HCT116 (cell line): ENCODE measurements around the gene POLR1A. TPM values are rescaled to one million over a fixed set of nuclear protein-coding genes. Genes with fewer than 3 reads are reported as not detected.

Source experiments
- ATAC-seq: fragments of 200-7000 bp; cut with Tn5 transposase; 2 replicates; pipeline ENCODE4 v1.9.1; 2020; ENCODE audit warnings: mild to moderate bottlenecking, moderate library complexity
- BruUV-seq: library from RNA; stranded (reverse); fragments of 400-500 nt; replicated peaks from 2 replicates; lab custom pipeline; 2021; lab: Mats Ljungman, UMichigan
- CTCF ChIA-PET: fragments of 300-600 bp; sonication (Branson Sonifier 250); formaldehyde crosslinking; loops from one replicate; lab custom pipeline; 2021; ENCODE audit warnings: antibody characterized with exemption; lab: Charles Lee
- POLR2A ChIA-PET: fragments of 300-600, 350-600 bp; sonication (Branson Sonifier 250); formaldehyde crosslinking; loops from one replicate; lab custom pipeline; 2021; ENCODE audit warnings: antibody characterized with exemption; lab: Charles Lee
- RAD21 ChIA-PET, 2 experiments: fragments of 300-600 bp; sonication (Branson Sonifier 250); formaldehyde crosslinking; loops; one replicate each; lab custom pipeline; 2023; ENCODE audit warnings: low total read pairs in 2 of 2; ENCODE audit not compliant: uncharacterized antibody in 2 of 2, unreplicated experiment in 2 of 2, low non-redundant PET in 1 of 2; lab: Charles Lee
- DNase-seq: peaks from one replicate; pipeline ENCODE4 v3.0.0-alpha.2; 2010; ENCODE audit warnings: low read depth, low spot score
- H2AFZ ChIP-seq: fragments of 200-600 bp; shearing (Covaris generic), sonication (generic); 2 replicates; pipeline ENCODE4 v1.6.1; 2017; ENCODE audit warnings: low read depth, mixed run types, mixed read lengths, antibody characterized with exemption, low read length; ENCODE audit not compliant: poor library complexity, severe bottlenecking
- H3K27ac ChIP-seq: 2 replicates; pipeline ENCODE4 v1.5.1; 2012; ENCODE audit warnings: low read depth, low read length
- H3K27me3 ChIP-seq: fragments of 200-600 bp; sonication (generic); 2 replicates; pipeline ENCODE4 v1.6.1; 2016; ENCODE audit warnings: mixed run types, low read length, mixed read lengths; ENCODE audit not compliant: insufficient read depth
- H3K36me3 ChIP-seq, 2 experiments: fragments of 200-500 bp in 1 of 2; fragments of 200-600 bp in 1 of 2; sonication (Bioruptor generic) in 1 of 2; sonication (generic) in 1 of 2; 2 replicates each; pipeline versions ENCODE4 v1.5.1 to v1.6.1; 2014 to 2016; ENCODE audit warnings: low read length in 2 of 2, inconsistent platforms in 1 of 2, mixed read lengths in 1 of 2, mixed run types in 1 of 2; ENCODE audit not compliant: insufficient read depth in 2 of 2, control insufficient read depth in 1 of 2
- H3K4me1 ChIP-seq, 2 experiments: fragments of 200-600 bp in 1 of 2; sonication (generic) in 1 of 2; 2 replicates each; pipeline versions ENCODE4 v1.5.1 to v1.6.1; 2012 to 2017; ENCODE audit warnings: low read length in 2 of 2, inconsistent platforms in 1 of 2, mild to moderate bottlenecking in 1 of 2, mixed read lengths in 1 of 2, mixed run types in 1 of 2, moderate library complexity in 1 of 2; ENCODE audit not compliant: insufficient read depth in 2 of 2, control insufficient read depth in 1 of 2
- H3K4me2 ChIP-seq: fragments of 200-600 bp; sonication (generic); 2 replicates; pipeline ENCODE4 v1.6.1; 2017; ENCODE audit warnings: mixed run types, low read length, mixed read lengths
- H3K4me3 ChIP-seq, 2 experiments: fragments of 200-600 bp in 1 of 2; sonication (generic) in 1 of 2; replicated peaks in 1 of 2; 2 replicates each; pipeline ENCODE4 v1.5.1; 2011 to 2016; ENCODE audit warnings: low read length in 2 of 2, control low read depth in 1 of 2, low read depth in 1 of 2, mild to moderate bottlenecking in 1 of 2, mixed read lengths in 1 of 2, mixed run types in 1 of 2
- H3K79me2 ChIP-seq: fragments of 200-600 bp; sonication (generic); 2 replicates; pipeline ENCODE4 v1.6.1; 2017; ENCODE audit warnings: mild to moderate bottlenecking, mixed run types, low read length, moderate library complexity, mixed read lengths; ENCODE audit not compliant: insufficient read depth
- H3K9ac ChIP-seq: fragments of 200-600 bp; sonication (generic); 2 replicates; pipeline ENCODE4 v1.6.1; 2016; ENCODE audit warnings: low read length, mixed read lengths
- H3K9me2 ChIP-seq: fragments of 200-600 bp; sonication (generic), shearing (Covaris generic); 2 replicates; pipeline ENCODE4 v1.6.1; 2017; ENCODE audit warnings: mixed run types, mild to moderate bottlenecking, moderate library complexity; ENCODE audit not compliant: insufficient read depth
- H3K9me3 ChIP-seq, 2 experiments: fragments of 200-500 bp in 1 of 2; fragments of 200-600 bp in 1 of 2; sonication (Bioruptor generic) in 1 of 2; sonication (generic) in 1 of 2; 2 replicates each; pipeline ENCODE4 v1.6.1; 2014 to 2017; ENCODE audit warnings: low read length in 2 of 2, mixed read lengths in 2 of 2, inconsistent platforms in 1 of 2, low read depth in 1 of 2, mild to moderate bottlenecking in 1 of 2, mixed run types in 1 of 2, moderate library complexity in 1 of 2; ENCODE audit not compliant: control insufficient read depth in 1 of 2, insufficient read depth in 1 of 2
- H4K20me1 ChIP-seq: fragments of 200-600 bp; sonication (generic), shearing (Covaris generic); 2 replicates; pipeline ENCODE4 v1.6.1; 2017; ENCODE audit warnings: mixed run types, mild to moderate bottlenecking, moderate library complexity; ENCODE audit not compliant: insufficient read depth
- CEBPB ChIP-seq: IDR thresholded peaks from 2 replicates; pipeline ENCODE4 v1.6.1; 2012; ENCODE audit warnings: low read depth
- EZH2 ChIP-seq: fragments of 200-600 bp; sonication (generic); IDR thresholded peaks from 2 replicates; pipeline ENCODE4 v1.6.1; 2017; ENCODE audit warnings: antibody characterized with exemption, mixed run types
- EZH2phosphoT487 ChIP-seq: fragments of 200-600 bp; IDR thresholded peaks from 2 replicates; pipeline ENCODE4 v1.6.1; 2018; ENCODE audit warnings: antibody characterized with exemption, borderline replicate concordance
- FOSL1 ChIP-seq: IDR thresholded peaks from 2 replicates; pipeline ENCODE4 v1.6.1; 2012; ENCODE audit warnings: low read depth
- JUND ChIP-seq: IDR thresholded peaks from 2 replicates; pipeline ENCODE4 v1.6.1; 2012
- POLR2A ChIP-seq: IDR thresholded peaks from 2 replicates; pipeline ENCODE4 v1.7.0; 2011; ENCODE audit warnings: borderline replicate concordance; ENCODE audit not compliant: insufficient read depth, insufficient read length; ENCODE audit errors: extremely low read depth
- RAD21 ChIP-seq: IDR thresholded peaks from 2 replicates; pipeline ENCODE4 v1.6.1; 2012; ENCODE audit warnings: low read depth, mild to moderate bottlenecking
- SIN3A ChIP-seq: IDR thresholded peaks from 2 replicates; pipeline ENCODE4 v1.6.1; 2012; ENCODE audit warnings: low read depth
- TCF7L2 ChIP-seq: IDR thresholded peaks from 2 replicates; pipeline ENCODE4 v1.7.0; 2011; ENCODE audit warnings: borderline replicate concordance, inconsistent platforms; ENCODE audit not compliant: insufficient read depth, insufficient read length; ENCODE audit errors: extremely low read depth
- YY1 ChIP-seq: IDR thresholded peaks from 2 replicates; pipeline ENCODE4 v1.6.1; 2011; ENCODE audit warnings: low read length, low read depth, moderate library complexity, mild to moderate bottlenecking; ENCODE audit not compliant: insufficient replicate concordance; ENCODE audit errors: extremely low read depth
- ZNF274 ChIP-seq: fragments of 200-500 bp; sonication (Bioruptor generic); IDR thresholded peaks from 2 replicates; pipeline ENCODE4 v1.6.1; 2014; ENCODE audit warnings: mild to moderate bottlenecking, low read depth, low read length, inconsistent platforms
- intact Hi-C: fragments of 100-400 bp; cut with micrococcal nuclease; formaldehyde crosslinking; loops from 2 replicates; pipeline ENCODE4 v1.10.0; 2022
- total RNA-seq: library from RNA; stranded (reverse); gene quantifications from one replicate; pipeline ENCODE4 v1.2.1, GENCODE V29; 2021; ENCODE audit not compliant: unreplicated experiment
- TF ChIP-seq, protein P1 (sequence below): IDR thresholded peaks from 2 replicates; pipeline ENCODE4 v1.6.1; 2012; ENCODE audit warnings: low read depth
- TF ChIP-seq, protein P2 (sequence below): IDR thresholded peaks from 2 replicates; pipeline ENCODE4 v1.6.1; 2012
- TF ChIP-seq, protein P3 (sequence below), 3 experiments: fragments of 200-600 bp in 1 of 3; sonication (generic) in 1 of 3; IDR thresholded peaks in 2 of 3; conservative IDR thresholded peaks in 1 of 3; 2 replicates each; pipeline ENCODE4 v1.5.1; 2012 to 2017; ENCODE audit warnings: low read depth in 2 of 3, low read length in 2 of 3, antibody characterized with exemption in 1 of 3, borderline replicate concordance in 1 of 3, control low read depth in 1 of 3, mild to moderate bottlenecking in 1 of 3, mixed read lengths in 1 of 3, mixed run types in 1 of 3, moderate library complexity in 1 of 3; ENCODE audit not compliant: insufficient read depth in 1 of 3
- TF ChIP-seq, protein P4 (sequence below): IDR thresholded peaks from 2 replicates; pipeline ENCODE4 v1.6.1; 2012

POLR1A gene
- total RNA-seq, 1 experiment from 2014 or later: 46.6 TPM

DNA sequence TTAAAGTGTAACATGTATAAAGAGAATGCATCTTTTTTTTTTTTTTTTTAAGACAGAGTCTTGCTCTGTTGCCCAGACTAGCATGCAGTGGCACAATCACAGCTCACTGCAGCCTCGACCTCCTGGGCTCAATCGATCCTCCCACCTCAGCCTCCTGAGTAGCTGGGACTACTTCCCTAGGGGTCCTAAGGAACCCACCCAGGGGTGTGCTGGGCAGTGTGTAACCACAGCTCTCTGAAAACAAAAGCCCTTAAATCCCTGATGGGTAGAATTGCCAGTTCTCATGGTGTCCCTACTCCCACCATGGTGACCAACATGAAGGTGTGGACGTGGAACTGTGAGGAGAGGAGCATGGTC is 111.3 kb downstream of the POLR1A start:
- no peak overlapping the region for H3K9ac ChIP-seq
- intact Hi-C loops: no loop called here
- no peak overlapping the region for H3K4me2 ChIP-seq
- ChIA-PET POLR2A (no interaction called here), CTCF (no interaction called here), RAD21 (no interaction called here)
- no peaks in the 10 kb centered on the region for H3K9me3 ChIP-seq
- TF ChIP-seq POLR2A (no peak), RAD21 (no peak), FOSL1 (no peak), EZH2 (no peak), SIN3A (no peak), JUND (no peak), CEBPB (no peak), YY1 (no peak), TCF7L2 (no peak), ZNF274 (no peak), EZH2phosphoT487 (no peak)
- TF ChIP-seq, protein P1, sequence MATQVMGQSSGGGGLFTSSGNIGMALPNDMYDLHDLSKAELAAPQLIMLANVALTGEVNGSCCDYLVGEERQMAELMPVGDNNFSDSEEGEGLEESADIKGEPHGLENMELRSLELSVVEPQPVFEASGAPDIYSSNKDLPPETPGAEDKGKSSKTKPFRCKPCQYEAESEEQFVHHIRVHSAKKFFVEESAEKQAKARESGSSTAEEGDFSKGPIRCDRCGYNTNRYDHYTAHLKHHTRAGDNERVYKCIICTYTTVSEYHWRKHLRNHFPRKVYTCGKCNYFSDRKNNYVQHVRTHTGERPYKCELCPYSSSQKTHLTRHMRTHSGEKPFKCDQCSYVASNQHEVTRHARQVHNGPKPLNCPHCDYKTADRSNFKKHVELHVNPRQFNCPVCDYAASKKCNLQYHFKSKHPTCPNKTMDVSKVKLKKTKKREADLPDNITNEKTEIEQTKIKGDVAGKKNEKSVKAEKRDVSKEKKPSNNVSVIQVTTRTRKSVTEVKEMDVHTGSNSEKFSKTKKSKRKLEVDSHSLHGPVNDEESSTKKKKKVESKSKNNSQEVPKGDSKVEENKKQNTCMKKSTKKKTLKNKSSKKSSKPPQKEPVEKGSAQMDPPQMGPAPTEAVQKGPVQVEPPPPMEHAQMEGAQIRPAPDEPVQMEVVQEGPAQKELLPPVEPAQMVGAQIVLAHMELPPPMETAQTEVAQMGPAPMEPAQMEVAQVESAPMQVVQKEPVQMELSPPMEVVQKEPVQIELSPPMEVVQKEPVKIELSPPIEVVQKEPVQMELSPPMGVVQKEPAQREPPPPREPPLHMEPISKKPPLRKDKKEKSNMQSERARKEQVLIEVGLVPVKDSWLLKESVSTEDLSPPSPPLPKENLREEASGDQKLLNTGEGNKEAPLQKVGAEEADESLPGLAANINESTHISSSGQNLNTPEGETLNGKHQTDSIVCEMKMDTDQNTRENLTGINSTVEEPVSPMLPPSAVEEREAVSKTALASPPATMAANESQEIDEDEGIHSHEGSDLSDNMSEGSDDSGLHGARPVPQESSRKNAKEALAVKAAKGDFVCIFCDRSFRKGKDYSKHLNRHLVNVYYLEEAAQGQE: no peak
- TF ChIP-seq, protein P2, sequence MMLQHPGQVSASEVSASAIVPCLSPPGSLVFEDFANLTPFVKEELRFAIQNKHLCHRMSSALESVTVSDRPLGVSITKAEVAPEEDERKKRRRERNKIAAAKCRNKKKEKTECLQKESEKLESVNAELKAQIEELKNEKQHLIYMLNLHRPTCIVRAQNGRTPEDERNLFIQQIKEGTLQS: no peak
- TF ChIP-seq, protein P3, sequence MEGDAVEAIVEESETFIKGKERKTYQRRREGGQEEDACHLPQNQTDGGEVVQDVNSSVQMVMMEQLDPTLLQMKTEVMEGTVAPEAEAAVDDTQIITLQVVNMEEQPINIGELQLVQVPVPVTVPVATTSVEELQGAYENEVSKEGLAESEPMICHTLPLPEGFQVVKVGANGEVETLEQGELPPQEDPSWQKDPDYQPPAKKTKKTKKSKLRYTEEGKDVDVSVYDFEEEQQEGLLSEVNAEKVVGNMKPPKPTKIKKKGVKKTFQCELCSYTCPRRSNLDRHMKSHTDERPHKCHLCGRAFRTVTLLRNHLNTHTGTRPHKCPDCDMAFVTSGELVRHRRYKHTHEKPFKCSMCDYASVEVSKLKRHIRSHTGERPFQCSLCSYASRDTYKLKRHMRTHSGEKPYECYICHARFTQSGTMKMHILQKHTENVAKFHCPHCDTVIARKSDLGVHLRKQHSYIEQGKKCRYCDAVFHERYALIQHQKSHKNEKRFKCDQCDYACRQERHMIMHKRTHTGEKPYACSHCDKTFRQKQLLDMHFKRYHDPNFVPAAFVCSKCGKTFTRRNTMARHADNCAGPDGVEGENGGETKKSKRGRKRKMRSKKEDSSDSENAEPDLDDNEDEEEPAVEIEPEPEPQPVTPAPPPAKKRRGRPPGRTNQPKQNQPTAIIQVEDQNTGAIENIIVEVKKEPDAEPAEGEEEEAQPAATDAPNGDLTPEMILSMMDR (IDR thresholded peaks at IDR 0.05 in 2 of 3, conservative IDR thresholded peaks at IDR 0.05 in 1 of 3; ENCODE audit: borderline replicate concordance in 1 of 3, insufficient read depth in 1 of 3, low read depth in 2 of 3, low read length in 2 of 3): no peak
- TF ChIP-seq, protein P4, sequence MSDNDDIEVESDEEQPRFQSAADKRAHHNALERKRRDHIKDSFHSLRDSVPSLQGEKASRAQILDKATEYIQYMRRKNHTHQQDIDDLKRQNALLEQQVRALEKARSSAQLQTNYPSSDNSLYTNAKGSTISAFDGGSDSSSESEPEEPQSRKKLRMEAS: no peak
- DNase-seq (no peak), ATAC-seq (no peak)
- H3K9me2 ChIP-seq: no peaks in the 10 kb centered on the region
- H3K27me3 ChIP-seq: no peaks in the 10 kb centered on the region
- no peaks in the 10 kb centered on the region for H3K36me3 ChIP-seq
- H4K20me1 ChIP-seq: no peaks in the 10 kb centered on the region
- no peak overlapping the region for H3K4me3 ChIP-seq
- H3K79me2 ChIP-seq: no peaks in the 10 kb centered on the region
- H2AFZ ChIP-seq: no peak overlapping the region
- BruUV-seq: no TSS peak
- H3K4me1 ChIP-seq: peaks cover 0 to 6% of the 10 kb centered on the region in 2 experiments; a peak in 1 of 4 replicates
- H3K27ac ChIP-seq: no peak overlapping the region
